ENCODE results near the gene SNX33.
"Not testable (repeated sequence)": the region's sequence is repeated elsewhere in the genome, so short reads cannot be mapped to it uniquely, and the experiment has no call there.

The SNX33 gene

DNA sequence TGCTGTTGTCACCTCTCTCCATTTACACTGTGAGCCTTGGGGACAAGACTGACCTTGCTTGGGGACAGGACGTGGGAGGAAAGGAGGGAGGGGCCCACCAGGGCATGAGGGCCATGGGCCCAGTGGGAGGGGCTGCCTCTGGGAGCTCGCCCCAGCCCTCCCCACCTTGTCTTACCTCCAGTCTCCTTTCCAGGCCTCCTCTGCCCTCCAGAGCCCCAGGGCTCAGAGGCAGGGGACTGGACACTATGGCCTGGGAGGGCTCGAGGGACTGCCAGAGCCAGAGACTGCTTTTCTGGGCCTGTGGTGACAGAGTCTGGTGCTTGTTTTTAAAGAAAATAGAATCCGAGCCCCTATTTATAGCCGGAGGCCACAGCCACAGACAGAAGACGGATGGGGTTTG lies 54.7 kb downstream of the SNX33 start:
- Histone ChIP-seq H3K27ac (ENCODE audit: low read depth, low read length) (no peak overlapping the region), H3K9ac (ENCODE audit: low read length) (no peak overlapping the region)

DNA sequence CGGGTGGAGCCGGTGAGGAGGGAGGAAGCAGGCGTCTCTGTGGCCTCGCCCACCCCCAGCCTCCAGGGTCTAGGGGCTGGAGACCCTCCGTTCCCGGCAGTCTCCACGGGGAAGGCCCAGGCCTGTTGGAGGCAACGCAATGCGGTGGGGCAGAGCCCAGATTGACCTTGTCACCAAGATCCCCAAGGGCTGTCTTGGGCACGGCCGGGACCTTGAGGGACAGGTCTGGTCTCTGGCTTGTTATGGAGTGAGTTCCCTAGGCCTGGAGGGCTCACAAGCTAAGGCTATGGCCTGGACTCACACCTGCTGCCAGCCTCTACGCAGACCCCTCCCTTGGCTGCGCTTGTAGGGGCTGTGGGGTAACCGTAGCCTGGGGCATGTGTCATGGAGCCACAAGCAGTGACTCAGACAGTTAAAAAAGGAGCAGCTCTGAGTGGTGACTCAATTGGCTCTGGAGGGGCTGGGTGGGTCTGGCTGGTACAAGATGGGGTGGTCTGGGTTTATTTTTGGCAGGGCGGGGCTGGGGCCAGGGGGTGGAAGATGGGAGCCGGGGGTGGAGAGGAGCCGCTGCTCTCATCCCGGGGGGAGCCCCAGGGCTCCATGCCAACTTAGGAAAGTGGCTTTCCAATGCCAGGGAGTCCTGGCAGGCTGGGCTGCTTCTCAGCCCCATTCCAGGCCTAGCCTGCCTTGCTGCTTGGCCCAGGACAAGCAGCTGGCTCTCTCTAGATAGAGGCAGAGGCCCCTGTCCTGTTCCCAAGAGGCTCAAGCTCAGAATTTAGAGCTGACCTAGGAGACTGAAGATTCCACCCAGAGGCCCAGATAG lies 55.9 kb downstream of the SNX33 start:
- not testable (repeated sequence) for H3K9ac ChIP-seq (ENCODE audit: low read length); H3K9me3 ChIP-seq (ENCODE audit: insufficient read depth, low read length); H3K27ac ChIP-seq (ENCODE audit: low read depth, low read length); H3K4me3 ChIP-seq (ENCODE audit: insufficient read depth, low read length, poor library complexity, severe bottlenecking); H3K36me3 ChIP-seq (ENCODE audit: low read length); H3K79me2 ChIP-seq (ENCODE audit: insufficient read depth, low read length); H3K27me3 ChIP-seq (ENCODE audit: low read length); H4K20me1 ChIP-seq (ENCODE audit: low read depth, low read length); H3K4me2 ChIP-seq (ENCODE audit: low read depth, low read length, poor library complexity, severe bottlenecking); H3F3A ChIP-seq (ENCODE audit: insufficient read depth); H2AFZ ChIP-seq (ENCODE audit: low read depth, low read length, severe bottlenecking); H3K9me2 ChIP-seq (replicated peaks; ENCODE audit: insufficient read depth, low read length)

More for the DNA sequence above, 54.7 kb downstream of the SNX33 start:
- Histone ChIP-seq H3K4me3 (ENCODE audit: insufficient read depth, low read length, poor library complexity, severe bottlenecking) (no peak overlapping the region), H3F3A (ENCODE audit: insufficient read depth) (no peaks in the 10 kb centered on the region), H3K9me3 (ENCODE audit: insufficient read depth, low read length) (no peaks in the 10 kb centered on the region), H3K27me3 (ENCODE audit: low read length) (no peaks in the 10 kb centered on the region), H4K20me1 (ENCODE audit: low read depth, low read length) (no peaks in the 10 kb centered on the region), H3K36me3 (ENCODE audit: low read length) (no peaks in the 10 kb centered on the region), H3K79me2 (ENCODE audit: insufficient read depth, low read length) (no peaks in the 10 kb centered on the region), H3K9me2 (replicated peaks; ENCODE audit: insufficient read depth, low read length) (no peaks in the 10 kb centered on the region), H3K4me2 (ENCODE audit: low read depth, low read length, poor library complexity, severe bottlenecking) (no peak overlapping the region), H2AFZ (ENCODE audit: low read depth, low read length, severe bottlenecking) (no peak overlapping the region)
- TF ChIP-seq, protein P1, sequence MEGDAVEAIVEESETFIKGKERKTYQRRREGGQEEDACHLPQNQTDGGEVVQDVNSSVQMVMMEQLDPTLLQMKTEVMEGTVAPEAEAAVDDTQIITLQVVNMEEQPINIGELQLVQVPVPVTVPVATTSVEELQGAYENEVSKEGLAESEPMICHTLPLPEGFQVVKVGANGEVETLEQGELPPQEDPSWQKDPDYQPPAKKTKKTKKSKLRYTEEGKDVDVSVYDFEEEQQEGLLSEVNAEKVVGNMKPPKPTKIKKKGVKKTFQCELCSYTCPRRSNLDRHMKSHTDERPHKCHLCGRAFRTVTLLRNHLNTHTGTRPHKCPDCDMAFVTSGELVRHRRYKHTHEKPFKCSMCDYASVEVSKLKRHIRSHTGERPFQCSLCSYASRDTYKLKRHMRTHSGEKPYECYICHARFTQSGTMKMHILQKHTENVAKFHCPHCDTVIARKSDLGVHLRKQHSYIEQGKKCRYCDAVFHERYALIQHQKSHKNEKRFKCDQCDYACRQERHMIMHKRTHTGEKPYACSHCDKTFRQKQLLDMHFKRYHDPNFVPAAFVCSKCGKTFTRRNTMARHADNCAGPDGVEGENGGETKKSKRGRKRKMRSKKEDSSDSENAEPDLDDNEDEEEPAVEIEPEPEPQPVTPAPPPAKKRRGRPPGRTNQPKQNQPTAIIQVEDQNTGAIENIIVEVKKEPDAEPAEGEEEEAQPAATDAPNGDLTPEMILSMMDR (IDR thresholded peaks at IDR 0.05; ENCODE audit: insufficient read depth, low read length, poor library complexity, severe bottlenecking) = no peak
- no peak for TF ChIP-seq EZH2phosphoT487 (conservative IDR thresholded peaks at IDR 0.05; ENCODE audit: low read length)

GRCh38 chr15:75704263-75704615 lies 56.5 kb downstream of the SNX33 start:
- H4K20me1 ChIP-seq (ENCODE audit: low read depth, low read length) = no peaks in the 10 kb centered on the region
- H3F3A ChIP-seq (ENCODE audit: insufficient read depth) = no peaks in the 10 kb centered on the region
- no peak overlapping the region for H3K27ac ChIP-seq (ENCODE audit: low read depth, low read length)
- H3K9me2 ChIP-seq (replicated peaks; ENCODE audit: insufficient read depth, low read length) = no peaks in the 10 kb centered on the region
- no peaks in the 10 kb centered on the region for H3K27me3 ChIP-seq (ENCODE audit: low read length)
- H3K9ac ChIP-seq (ENCODE audit: low read length) = no peak overlapping the region
- H3K9me3 ChIP-seq (ENCODE audit: insufficient read depth, low read length) = no peaks in the 10 kb centered on the region
- TF ChIP-seq, protein P1 (IDR thresholded peaks at IDR 0.05; ENCODE audit: insufficient read depth, low read length, poor library complexity, severe bottlenecking) = no peak
- TF ChIP-seq EZH2phosphoT487 (conservative IDR thresholded peaks at IDR 0.05; ENCODE audit: low read length) = no peak
- H3K36me3 ChIP-seq (ENCODE audit: low read length) = no peaks in the 10 kb centered on the region
- no peak overlapping the region for H3K4me2 ChIP-seq (ENCODE audit: low read depth, low read length, poor library complexity, severe bottlenecking)
- H3K4me3 ChIP-seq (ENCODE audit: insufficient read depth, low read length, poor library complexity, severe bottlenecking) = no peak overlapping the region
- H2AFZ ChIP-seq (ENCODE audit: low read depth, low read length, severe bottlenecking) = no peak overlapping the region
- no peaks in the 10 kb centered on the region for H3K79me2 ChIP-seq (ENCODE audit: insufficient read depth, low read length)

DNA sequence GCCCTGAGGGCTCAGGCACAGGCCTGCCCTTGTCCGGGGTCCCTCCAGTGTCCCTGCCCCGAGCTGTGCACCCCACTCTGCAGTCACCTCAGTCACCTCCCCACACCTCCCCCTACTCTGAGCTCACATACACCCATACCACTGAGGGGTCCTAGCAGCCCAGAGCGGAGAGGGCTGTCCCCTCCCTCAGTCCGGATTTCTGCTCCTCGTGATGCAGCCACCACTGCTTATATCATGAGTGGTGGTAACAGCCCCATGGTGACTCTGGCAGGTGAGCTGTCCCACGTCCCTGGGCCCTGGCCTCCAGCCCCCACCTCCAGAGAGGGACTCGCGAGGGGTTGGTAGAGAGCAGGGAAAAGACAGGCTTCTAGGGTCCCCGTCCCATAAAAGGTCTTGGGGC lies 56.9 kb downstream of the SNX33 start:
- no peaks in the 10 kb centered on the region for H3F3A ChIP-seq (ENCODE audit: insufficient read depth)
- H3K4me2 ChIP-seq (ENCODE audit: low read depth, low read length, poor library complexity, severe bottlenecking) = no peak overlapping the region
- no peak overlapping the region for H3K27ac ChIP-seq (ENCODE audit: low read depth, low read length)
- H3K9me3 ChIP-seq (ENCODE audit: insufficient read depth, low read length) = no peaks in the 10 kb centered on the region
- H3K79me2 ChIP-seq (ENCODE audit: insufficient read depth, low read length) = no peaks in the 10 kb centered on the region
- H3K4me3 ChIP-seq (ENCODE audit: insufficient read depth, low read length, poor library complexity, severe bottlenecking) = no peak overlapping the region
- no peak overlapping the region for H3K9ac ChIP-seq (ENCODE audit: low read length)
- no peaks in the 10 kb centered on the region for H3K36me3 ChIP-seq (ENCODE audit: low read length)
- H2AFZ ChIP-seq (ENCODE audit: low read depth, low read length, severe bottlenecking) = no peak overlapping the region
- no peaks in the 10 kb centered on the region for H4K20me1 ChIP-seq (ENCODE audit: low read depth, low read length)
- no peak for TF ChIP-seq EZH2phosphoT487 (conservative IDR thresholded peaks at IDR 0.05; ENCODE audit: low read length)
- TF ChIP-seq, protein P1 (IDR thresholded peaks at IDR 0.05; ENCODE audit: insufficient read depth, low read length, poor library complexity, severe bottlenecking) = no peak
- no peaks in the 10 kb centered on the region for H3K27me3 ChIP-seq (ENCODE audit: low read length)
- H3K9me2 ChIP-seq (replicated peaks; ENCODE audit: insufficient read depth, low read length) = no peaks in the 10 kb centered on the region

GRCh38 chr15:75705375-75705774 lies 57.7 kb downstream of the SNX33 start:
- not testable (repeated sequence) for H3K4me2 ChIP-seq (ENCODE audit: low read depth, low read length, poor library complexity, severe bottlenecking); H3F3A ChIP-seq (ENCODE audit: insufficient read depth); H3K9ac ChIP-seq (ENCODE audit: low read length); H3K9me2 ChIP-seq (replicated peaks; ENCODE audit: insufficient read depth, low read length); H3K9me3 ChIP-seq (ENCODE audit: insufficient read depth, low read length); H2AFZ ChIP-seq (ENCODE audit: low read depth, low read length, severe bottlenecking); H4K20me1 ChIP-seq (ENCODE audit: low read depth, low read length); H3K4me3 ChIP-seq (ENCODE audit: insufficient read depth, low read length, poor library complexity, severe bottlenecking); H3K27ac ChIP-seq (ENCODE audit: low read depth, low read length); H3K36me3 ChIP-seq (ENCODE audit: low read length); H3K27me3 ChIP-seq (ENCODE audit: low read length); H3K79me2 ChIP-seq (ENCODE audit: insufficient read depth, low read length)

Data from SU-DHL-6 (cell line).